ENCODE results near the gene PDIA4.

GRCh38 chr7:148962823-148963582 is 65.3 kb downstream of the PDIA4 start:
- TF ChIP-seq CTCF (IDR thresholded peaks at IDR 0.05; ENCODE audit: poor library complexity): peak; percentile 96
- TF ChIP-seq EZH2 (IDR thresholded peaks at IDR 0.05; ENCODE audit: borderline replicate concordance): no peak
- no peak for TF ChIP-seq EZH2phosphoT487 (IDR thresholded peaks at IDR 0.05; ENCODE audit: low read depth, severe bottlenecking, unreplicated experiment)
